Tibial nerve (tissue), 4 donors: ENCODE results near the gene HSPG2. TPM values are rescaled to one million over a fixed set of nuclear protein-coding genes. Genes with fewer than 3 reads are reported as not detected.

ENCODE experiments used
- DNase-seq, 2 donors: peaks; one replicate each; pipeline ENCODE4 v3.0.0-alpha.2; 2019; ENCODE audit warnings: low spot score in 2 of 2
- H3K27ac ChIP-seq, 4 donors: fragments of 200-600 bp; sonication (generic) in 3 of 4; one replicate each; pipeline ENCODE4 v1.5.1; 2017 to 2019; ENCODE audit warnings: mild to moderate bottlenecking in 1 of 4
- H3K27me3 ChIP-seq, 2 donors: fragments of 200-600 bp; sonication (generic) in 1 of 2; one replicate each; pipeline versions ENCODE4 v1.5.1 to v1.6.0; 2017 to 2019
- H3K36me3 ChIP-seq, 3 donors: fragments of 200-600 bp; sonication (generic); one replicate each; pipeline ENCODE4 v1.5.1; 2018 to 2019
- H3K4me1 ChIP-seq, 4 donors: fragments of 200-600 bp; sonication (generic) in 3 of 4; one replicate each; pipeline ENCODE4 v1.5.1; 2017 to 2019
- H3K4me3 ChIP-seq, 4 donors: fragments of 200-600 bp; sonication (generic) in 3 of 4; one replicate each; pipeline ENCODE4 v1.5.1; 2017 to 2019; ENCODE audit warnings: mild to moderate bottlenecking in 1 of 4, moderate library complexity in 1 of 4
- H3K9me3 ChIP-seq, 4 donors: fragments of 200-600 bp; sonication (generic) in 3 of 4; one replicate each; pipeline ENCODE4 v1.5.1; 2017 to 2019
- CTCF ChIP-seq, 5 experiments: fragments of 200-600 bp in 3 of 5; fragments of 450-650 bp in 2 of 5; sonication (generic) in 3 of 5; IDR thresholded peaks; one replicate each; pipeline ENCODE4 v1.5.1; 2016 to 2019; ENCODE audit warnings: antibody characterized with exemption in 5 of 5, mild to moderate bottlenecking in 3 of 5, moderate library complexity in 2 of 5
- EP300 ChIP-seq, 2 donors: sonication (generic); formaldehyde crosslinking; IDR thresholded peaks; one replicate each; pipeline ENCODE4 v1.6.1; 2017; ENCODE audit warnings: antibody characterized with exemption in 2 of 2, mild to moderate bottlenecking in 1 of 2
- POLR2A ChIP-seq, 2 donors: fragments of 450-650 bp; IDR thresholded peaks; one replicate each; pipeline ENCODE4 v1.6.1; 2017; ENCODE audit warnings: antibody characterized with exemption in 2 of 2, mild to moderate bottlenecking in 2 of 2, moderate library complexity in 2 of 2
- whole genome bisulfite sequencing, 2 donors: methylation state at CpG; one replicate each; pipeline ENCODE4 v1.1.5; 2018; 5-methylcytosine and 5-hydroxymethylcytosine counted together
- total RNA-seq, 4 donors: library from RNA; depleted of rRNA; stranded (reverse); fragments of >200 nt; gene quantifications; one replicate each; pipeline ENCODE4 v1.1.0, GENCODE V29; 2016

The HSPG2 gene
- total RNA-seq, 4 donors from 2014 or later = 292 to 486 (median 404) TPM

- Histone ChIP-seq H3K9me3 (no peaks in the 10 kb centered on the region), H3K36me3 (no peaks in the 10 kb centered on the region), H3K27me3 (no peaks in the 10 kb centered on the region), H3K4me3 (no peak overlapping the region), H3K27ac (no peak overlapping the region), H3K4me1 (no peaks in the 10 kb centered on the region)
- 90 to 98% methylated on average over 4 of the region's 4 CpGs for WGBS, 2 donors
- no peak for DNase-seq
- TF ChIP-seq CTCF (IDR thresholded peaks at IDR 0.05) = no peak
- TF ChIP-seq EP300 (IDR thresholded peaks at IDR 0.05) = no peak
- no peak for TF ChIP-seq POLR2A (IDR thresholded peaks at IDR 0.05)
Observed at GRCh38 chr1:21801100-21801499, 136.0 kb downstream of the HSPG2 start.

DNA sequence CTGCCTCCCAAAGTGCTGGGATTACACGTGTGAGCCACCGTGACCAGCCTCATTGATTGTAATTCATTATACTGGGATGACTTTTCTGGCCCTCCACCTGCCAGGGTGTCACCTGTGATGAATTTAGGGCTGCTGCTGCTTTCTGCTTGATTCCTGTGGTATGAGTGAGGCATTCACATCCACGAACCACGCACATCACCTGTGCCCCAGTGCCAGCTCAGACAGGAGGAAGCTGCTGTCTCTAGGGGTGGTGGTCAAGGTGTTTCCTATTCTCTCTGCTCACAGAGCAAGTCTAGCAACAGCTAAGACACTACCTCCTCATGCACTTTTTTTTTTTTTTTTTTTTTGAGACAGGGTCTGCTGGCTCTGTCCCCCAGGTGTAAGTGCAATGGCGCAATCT lies 137.4 kb downstream of the HSPG2 start:
- TF ChIP-seq EP300 (IDR thresholded peaks at IDR 0.05) = no peak
- TF ChIP-seq CTCF (IDR thresholded peaks at IDR 0.05) = no peak
- no peak for TF ChIP-seq POLR2A (IDR thresholded peaks at IDR 0.05)
- no peaks in the 10 kb centered on the region for H3K27me3 ChIP-seq
- no peaks in the 10 kb centered on the region for H3K4me1 ChIP-seq
- H3K4me3 ChIP-seq = no peak overlapping the region
- H3K36me3 ChIP-seq = no peaks in the 10 kb centered on the region
- 82 to 86% methylated on average over 5 of the region's 5 CpGs for WGBS, 2 donors
- DNase-seq = no peak
- peaks cover 0 to 11% (median 0%) of the 10 kb centered on the region in 4 donors for H3K9me3 ChIP-seq
- no peak overlapping the region for H3K27ac ChIP-seq

GRCh38 chr1:21795075-21795474 lies 142.0 kb downstream of the HSPG2 start:
- Histone ChIP-seq H3K27me3 (no peaks in the 10 kb centered on the region), H3K27ac (no peak overlapping the region), H3K4me1 (no peaks in the 10 kb centered on the region), H3K4me3 (no peak overlapping the region), H3K36me3 (no peaks in the 10 kb centered on the region), H3K9me3 (peaks cover 0 to 12% (median 0%) of the 10 kb centered on the region in 4 donors)
- TF ChIP-seq EP300 (IDR thresholded peaks at IDR 0.05) (no peak), POLR2A (IDR thresholded peaks at IDR 0.05) (no peak), CTCF (IDR thresholded peaks at IDR 0.05) (no peak)
- no peak for DNase-seq
- 94 to 96% methylated on average over 6 of the region's 6 CpGs for WGBS, 2 donors

DNA sequence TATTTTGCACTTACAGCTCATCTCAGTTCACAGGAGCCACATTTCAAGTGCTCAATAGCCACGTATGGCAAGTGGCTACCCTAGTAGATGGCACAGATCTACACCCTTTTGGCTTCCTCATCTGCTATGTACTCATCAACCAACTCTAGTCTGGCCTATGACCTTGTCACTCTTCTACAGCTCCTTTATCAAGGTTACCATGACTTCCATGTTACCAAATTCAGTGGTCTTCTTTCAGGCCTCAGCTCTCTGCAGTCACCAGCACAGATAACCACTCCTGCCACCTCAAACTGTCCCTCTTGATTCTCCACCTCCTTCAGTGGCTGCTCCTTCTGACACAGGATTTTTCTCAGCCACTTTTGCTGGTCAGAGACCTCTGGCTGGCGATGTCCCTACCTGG lies 142.5 kb downstream of the HSPG2 start:
- Histone ChIP-seq H3K4me3 (no peak overlapping the region), H3K27me3 (no peaks in the 10 kb centered on the region), H3K27ac (no peak overlapping the region), H3K36me3 (no peaks in the 10 kb centered on the region), H3K4me1 (no peaks in the 10 kb centered on the region), H3K9me3 (peaks cover 0 to 12% (median 0%) of the 10 kb centered on the region in 4 donors)
- no peak for DNase-seq
- TF ChIP-seq CTCF (IDR thresholded peaks at IDR 0.05) (no peak), EP300 (IDR thresholded peaks at IDR 0.05) (no peak), POLR2A (IDR thresholded peaks at IDR 0.05) (no peak)
- 82 to 94% methylated on average over 2 of the region's 2 CpGs for WGBS, 2 donors

DNA sequence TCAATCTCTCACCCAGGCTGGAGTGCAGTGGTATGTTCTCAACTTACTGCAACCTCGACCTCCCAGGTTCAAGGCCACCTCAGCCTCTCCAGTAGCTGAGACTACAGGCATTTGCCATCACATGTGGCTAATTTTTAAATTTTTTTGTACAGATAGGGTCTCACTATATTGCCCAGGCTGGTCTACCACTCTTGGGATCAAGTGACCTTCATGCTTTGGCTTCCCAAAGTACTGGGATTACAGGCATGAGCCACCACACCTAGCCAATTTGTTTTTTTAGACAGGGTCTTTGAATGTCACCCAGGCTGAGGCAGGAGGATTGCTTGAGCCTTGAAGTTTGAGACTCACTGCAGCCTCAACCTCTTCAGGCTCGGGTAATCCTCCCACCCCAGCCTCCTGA lies 144.0 kb downstream of the HSPG2 start:
- Histone ChIP-seq H3K27me3 (no peaks in the 10 kb centered on the region), H3K4me1 (no peaks in the 10 kb centered on the region), H3K27ac (no peak overlapping the region), H3K36me3 (no peaks in the 10 kb centered on the region), H3K9me3 (peaks cover 0 to 12% (median 0%) of the 10 kb centered on the region in 4 donors), H3K4me3 (no peak overlapping the region)
- WGBS, 2 donors = 86% methylated on average over 2 of the region's 2 CpGs
- TF ChIP-seq POLR2A (IDR thresholded peaks at IDR 0.05) (no peak), EP300 (IDR thresholded peaks at IDR 0.05) (no peak), CTCF (IDR thresholded peaks at IDR 0.05) (no peak)
- no peak for DNase-seq
